Stimulated activated CD4-positive, alpha-beta T cell treated with anti-CD3 and anti-CD28 coated beads, Interleukin-4, amount 100 ng/mL, for 1 hour (primary cell): ENCODE results near the gene XPNPEP2.

Source experiments
- DNase-seq: peaks from one replicate; pipeline ENCODE4 v3.0.0-alpha.2; 2020

Gene XPNPEP2

DNA sequence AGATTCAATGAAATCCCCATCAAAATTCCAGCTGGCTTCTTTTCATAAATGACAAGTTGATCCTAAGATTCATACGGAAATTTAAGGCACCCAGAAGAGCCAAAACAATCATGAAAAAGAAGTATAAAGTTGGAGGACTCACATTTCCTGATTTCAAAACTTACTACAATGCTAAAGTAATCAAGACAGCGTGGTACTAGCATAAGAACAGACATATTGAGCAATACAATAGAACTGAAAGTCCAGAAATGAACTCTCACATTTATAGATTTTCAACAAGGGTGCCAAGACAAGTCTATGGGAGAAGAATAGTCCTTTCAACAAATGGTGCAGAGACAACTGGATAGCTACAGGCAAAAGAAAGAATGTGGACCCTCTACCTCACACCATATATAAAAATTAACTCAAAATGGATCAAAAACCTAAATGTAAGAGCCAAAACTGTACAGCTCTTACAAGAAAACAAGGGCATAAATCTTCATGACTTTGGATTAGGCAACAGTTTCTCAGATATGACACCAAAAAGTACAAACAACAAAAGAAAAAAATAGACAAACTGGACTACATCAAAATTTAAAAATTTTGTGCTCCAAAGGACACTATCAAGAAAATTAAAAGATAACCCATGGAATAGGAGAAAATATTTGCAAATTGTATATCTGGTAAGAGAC, 69.5 kb downstream of the XPNPEP2 start:
- no peak for DNase-seq

DNA sequence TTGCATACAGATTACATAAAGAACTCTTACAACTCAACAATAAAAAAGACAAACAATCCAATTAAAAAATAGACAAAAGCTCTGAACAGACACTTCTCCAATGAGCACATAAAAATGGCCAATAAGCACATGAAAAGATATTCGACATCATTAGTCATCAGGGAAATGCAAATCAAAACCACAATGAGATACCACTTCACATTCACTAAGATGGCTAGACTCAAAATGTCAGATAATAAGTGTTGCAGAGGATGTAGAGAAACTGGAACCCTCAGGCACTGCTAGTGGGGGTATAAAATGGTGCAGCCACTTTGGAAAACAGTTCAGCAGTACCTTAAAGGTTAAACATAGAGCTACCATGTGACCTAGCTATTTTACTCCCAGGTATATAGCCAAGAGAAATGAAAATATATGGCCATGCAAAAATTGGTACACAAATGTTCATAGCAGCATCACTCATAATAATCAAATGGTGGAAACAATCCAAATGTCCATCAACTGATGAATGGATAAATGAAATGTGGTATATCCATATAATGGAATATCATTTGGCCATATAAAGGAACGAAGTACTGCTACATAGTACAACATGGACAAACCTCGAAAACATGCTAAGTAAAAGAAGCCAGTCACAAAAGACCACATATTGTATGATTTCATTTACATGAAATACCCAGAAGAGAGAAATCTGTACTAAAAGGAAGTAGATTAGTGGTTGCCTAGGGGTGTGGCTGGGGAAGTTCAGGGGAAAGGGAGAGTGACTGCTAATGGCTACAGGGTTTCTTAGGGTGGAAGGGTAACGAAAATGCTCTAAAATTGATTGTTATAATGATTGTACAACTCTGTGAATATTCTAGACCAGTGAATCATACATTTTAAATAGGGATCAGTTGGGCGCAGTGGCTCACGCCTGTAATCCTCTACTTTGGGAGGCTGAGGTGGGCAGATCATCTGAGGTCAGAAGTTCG, 70.3 kb downstream of the XPNPEP2 start:
- DNase-seq, result no peak

DNA sequence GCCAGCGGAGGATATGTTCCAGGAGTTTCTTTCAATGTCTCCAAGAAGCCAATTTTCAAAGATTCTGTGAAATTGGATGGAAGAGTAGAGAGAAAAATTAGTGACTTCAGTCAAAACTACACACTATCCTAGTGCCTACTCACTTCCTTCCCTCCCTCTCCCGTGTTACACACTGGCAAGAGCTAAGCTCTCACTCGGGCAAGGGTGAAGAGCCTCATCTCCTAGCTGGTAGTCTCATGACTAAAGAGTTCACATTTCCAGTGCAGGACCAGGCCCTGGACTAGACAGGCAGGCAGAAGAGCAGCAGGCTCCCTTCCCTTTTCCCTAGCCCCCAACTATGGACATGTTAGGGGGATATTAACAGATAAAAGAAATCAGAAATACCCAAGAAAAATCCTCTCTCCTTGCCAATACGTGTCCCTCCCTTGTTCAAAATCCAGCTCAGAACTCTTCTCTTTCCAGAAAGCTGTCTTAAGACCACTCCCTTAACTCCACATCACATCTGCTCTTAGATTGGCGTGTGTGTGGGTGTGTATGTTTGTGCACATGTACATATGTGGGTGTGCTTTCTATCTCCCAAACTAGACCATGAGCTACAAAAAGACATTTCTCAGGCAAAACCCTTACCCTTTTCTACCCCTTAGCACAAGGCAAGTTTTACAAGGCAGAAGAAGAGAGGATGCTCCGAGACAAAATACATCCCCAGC, 75.0 kb downstream of the XPNPEP2 start:
- no peak for DNase-seq

DNA sequence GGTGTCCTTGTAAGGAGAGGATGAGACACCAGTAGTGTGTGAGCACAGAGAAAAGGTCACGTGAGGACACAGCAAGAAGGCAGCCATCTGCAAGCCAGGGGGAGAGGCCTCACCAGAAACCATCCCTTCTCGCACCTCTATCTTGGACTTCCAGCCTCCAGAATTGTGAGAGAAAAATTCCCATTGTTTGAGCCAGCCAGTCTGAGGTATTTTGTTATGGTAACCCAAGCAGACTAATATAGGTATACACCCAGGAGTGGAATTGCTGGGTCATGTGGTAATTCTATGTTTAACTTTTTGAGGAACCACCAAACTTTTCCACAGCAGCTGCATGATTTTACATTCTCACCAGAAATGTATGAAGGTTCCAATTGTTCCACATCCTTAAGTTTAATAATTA, 79.3 kb downstream of the XPNPEP2 start:
- no peak for DNase-seq
